Amniotic epithelial cell (primary cell): Measurements from ENCODE around the gene PANK3.
A peak's percentile ranks its signal among the peaks of the same experiment; 100 is the strongest.
"Not testable (repeated sequence)": the region's sequence is repeated elsewhere in the genome, so short reads cannot be mapped to it uniquely, and the experiment has no call there.

ENCODE experiments used
- DNase-seq: peaks from one replicate; pipeline ENCODE4 v3.0.0-alpha.2; 2010; ENCODE audit warnings: low read depth

The PANK3 gene

GRCh38 chr5:168592014-168592368 lies 12.8 kb upstream of the PANK3 start:
- peak; percentile 89 for DNase-seq

GRCh38 chr5:168591302-168592013 lies 12.3 kb upstream of the PANK3 start:
- no peak for DNase-seq

GRCh38 chr5:168590666-168591065 lies 11.5 kb upstream of the PANK3 start:
- no peak for DNase-seq

GRCh38 chr5:168587987-168588386 lies 8.8 kb upstream of the PANK3 start:
- DNase-seq, result no peak

- no peak for DNase-seq
Measured at GRCh38 chr5:168585119-168585856, 6.1 kb upstream of the PANK3 start.

GRCh38 chr5:168583742-168584482 lies 4.7 kb upstream of the PANK3 start:
- DNase-seq, result no peak

GRCh38 chr5:168580814-168581469 lies 1.8 kb upstream of the PANK3 start:
- DNase-seq, result not testable (repeated sequence)

GRCh38 chr5:168580227-168580508 lies 1.0 kb upstream of the PANK3 start:
- no peak for DNase-seq

GRCh38 chr5:168579488-168580226 lies 489 bp upstream of the PANK3 start:
- peak; percentile 99 for DNase-seq

- peak; percentile 53 for DNase-seq
Measured at GRCh38 chr5:168578006-168578405, 1.2 kb downstream of the PANK3 start.

- DNase-seq, result no peak
Measured at GRCh38 chr5:168575391-168576372, 3.5 kb downstream of the PANK3 start.

GRCh38 chr5:168574156-168574555 lies 5.0 kb downstream of the PANK3 start:
- not testable (repeated sequence) for DNase-seq

GRCh38 chr5:168573663-168574062 lies 5.5 kb downstream of the PANK3 start:
- DNase-seq, result not testable (repeated sequence)

GRCh38 chr5:168570490-168571328 lies 8.5 kb downstream of the PANK3 start:
- no peak for DNase-seq

GRCh38 chr5:168568738-168569137 lies 10.4 kb downstream of the PANK3 start:
- DNase-seq, result no peak

GRCh38 chr5:168563959-168564358 lies 15.2 kb downstream of the PANK3 start:
- DNase-seq, result no peak

GRCh38 chr5:168562279-168562678 lies 16.9 kb downstream of the PANK3 start:
- no peak for DNase-seq

- no peak for DNase-seq
Measured at GRCh38 chr5:168557389-168557788, 21.8 kb downstream of the PANK3 start.

GRCh38 chr5:168553377-168554130 lies 25.6 kb downstream of the PANK3 start:
- no peak for DNase-seq
